Measurements from ENCODE around the gene NR2C2AP. TPM values are rescaled to one million over a fixed set of nuclear protein-coding genes. Genes with fewer than 3 reads are reported as not detected.

NR2C2AP gene
- total RNA-seq, 1 experiment from 2014 or later: 31.7 TPM

DNA sequence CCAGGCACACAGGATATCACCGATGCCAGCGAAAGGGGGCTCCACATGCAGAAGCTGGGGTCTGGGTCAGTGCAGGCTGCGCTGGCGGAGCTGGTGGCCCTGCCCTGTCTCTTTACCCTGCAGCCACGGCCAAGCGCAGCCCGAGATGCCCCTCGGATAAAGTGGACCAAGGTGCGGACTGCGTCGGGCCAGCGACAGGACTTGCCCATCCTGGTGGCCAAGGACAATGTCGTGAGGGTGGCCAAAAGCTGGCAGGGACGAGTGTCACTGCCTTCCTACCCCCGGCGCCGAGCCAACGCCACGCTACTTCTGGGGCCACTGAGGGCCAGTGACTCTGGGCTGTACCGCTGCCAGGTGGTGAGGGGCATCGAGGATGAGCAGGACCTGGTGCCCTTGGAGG is 15.7 kb upstream of the NR2C2AP start:
- H3K79me2 ChIP-seq (ENCODE audit: insufficient read depth, low read length): no peaks in the 10 kb centered on the region
- no peak overlapping the region for H2BK120ac ChIP-seq (ENCODE audit: low read depth, low read length, poor library complexity, severe bottlenecking)
- H3T11ph ChIP-seq (ENCODE audit: low read length): no peak overlapping the region
- H3K79me1 ChIP-seq (ENCODE audit: insufficient read depth, low read depth, low read length, poor library complexity, severe bottlenecking): no peaks in the 10 kb centered on the region
- no peak overlapping the region for H4K91ac ChIP-seq (ENCODE audit: insufficient read length, low read depth, low read length)
- H2BK20ac ChIP-seq (ENCODE audit: low read depth, low read length, poor library complexity, severe bottlenecking): no peak overlapping the region
- Mint-ChIP-seq H3K9me3 (peaks cover 0 to 7% of the 10 kb centered on the region in 2 experiments; a peak in 3 of 5 replicates), H3K4me1 (peaks cover 4 to 7% of the 10 kb centered on the region in 2 experiments), H3K27ac (no peak overlapping the region), H3K4me3 (no peak overlapping the region), H3K36me3 (ENCODE audit: insufficient read depth in 1 of 3, low read depth in 3 of 3) (no peaks in the 10 kb centered on the region), H3K27me3 (ENCODE audit: low read depth) (peaks cover 82% of the 10 kb centered on the region)
- H2AK5ac ChIP-seq (ENCODE audit: insufficient read length, low read length): no peak overlapping the region
- H3K23ac ChIP-seq (ENCODE audit: insufficient read length, low read depth, low read length): no peak overlapping the region
- no peak overlapping the region for H2BK15ac ChIP-seq (ENCODE audit: low read depth, low read length)
- no peak overlapping the region for H3K4me2 ChIP-seq (ENCODE audit: insufficient read depth, insufficient read length, low read length)
- H3K4me1 ChIP-seq (ENCODE audit: insufficient read depth, low read length): peaks cover 1% of the 10 kb centered on the region; the same call in 1 of the 2 replicates
- peaks cover 3% of the 10 kb centered on the region for H3K23me2 ChIP-seq (ENCODE audit: insufficient read length, low read depth, low read length, poor library complexity, severe bottlenecking)
- no peak overlapping the region for H4K5ac ChIP-seq (ENCODE audit: insufficient read length, low read depth, low read length)
- peaks cover 7% of the 10 kb centered on the region; the same call in 1 of the 2 replicates for H3K27me3 ChIP-seq (ENCODE audit: insufficient read depth, low read length)
- no peak overlapping the region for H4K8ac ChIP-seq (replicated peaks; ENCODE audit: insufficient read length, low read depth, low read length)
- H2AFZ ChIP-seq (ENCODE audit: low read length): no peak overlapping the region
- WGBS (ENCODE audit: extremely low coverage, insufficient read length, low lambda C conversion rate): no CpG with 5 or more reads among the region's 21 CpGs
- no peak overlapping the region for H3K4ac ChIP-seq (ENCODE audit: low read depth, low read length)
- H3K18ac ChIP-seq (ENCODE audit: insufficient read length, low read depth, low read length): no peak overlapping the region
- H3K9ac ChIP-seq (ENCODE audit: extremely low read depth, insufficient read length, low read length): no peak overlapping the region
- H3K14ac ChIP-seq (ENCODE audit: insufficient read depth, low read length): no peak overlapping the region
- no peak for DNase-seq
- no peak overlapping the region for H2BK5ac ChIP-seq (ENCODE audit: insufficient read length, low read length)
- H3K9me3 ChIP-seq (ENCODE audit: control insufficient read depth, low read depth, low read length): no peaks in the 10 kb centered on the region
- H2BK12ac ChIP-seq (ENCODE audit: insufficient read length, low read depth, low read length): no peak overlapping the region
- no peak overlapping the region for H3K56ac ChIP-seq (ENCODE audit: insufficient read length, low read depth, low read length)
- TF ChIP-seq, protein P1, sequence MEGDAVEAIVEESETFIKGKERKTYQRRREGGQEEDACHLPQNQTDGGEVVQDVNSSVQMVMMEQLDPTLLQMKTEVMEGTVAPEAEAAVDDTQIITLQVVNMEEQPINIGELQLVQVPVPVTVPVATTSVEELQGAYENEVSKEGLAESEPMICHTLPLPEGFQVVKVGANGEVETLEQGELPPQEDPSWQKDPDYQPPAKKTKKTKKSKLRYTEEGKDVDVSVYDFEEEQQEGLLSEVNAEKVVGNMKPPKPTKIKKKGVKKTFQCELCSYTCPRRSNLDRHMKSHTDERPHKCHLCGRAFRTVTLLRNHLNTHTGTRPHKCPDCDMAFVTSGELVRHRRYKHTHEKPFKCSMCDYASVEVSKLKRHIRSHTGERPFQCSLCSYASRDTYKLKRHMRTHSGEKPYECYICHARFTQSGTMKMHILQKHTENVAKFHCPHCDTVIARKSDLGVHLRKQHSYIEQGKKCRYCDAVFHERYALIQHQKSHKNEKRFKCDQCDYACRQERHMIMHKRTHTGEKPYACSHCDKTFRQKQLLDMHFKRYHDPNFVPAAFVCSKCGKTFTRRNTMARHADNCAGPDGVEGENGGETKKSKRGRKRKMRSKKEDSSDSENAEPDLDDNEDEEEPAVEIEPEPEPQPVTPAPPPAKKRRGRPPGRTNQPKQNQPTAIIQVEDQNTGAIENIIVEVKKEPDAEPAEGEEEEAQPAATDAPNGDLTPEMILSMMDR (conservative IDR thresholded peaks at IDR 0.05): no peak
- no peaks in the 10 kb centered on the region for H4K20me1 ChIP-seq (ENCODE audit: control insufficient read depth, insufficient read depth, insufficient read length)
- H3K27ac ChIP-seq (ENCODE audit: insufficient read length, low read depth, low read length): no peak overlapping the region
